Fibroblast of pulmonary artery (primary cell): ENCODE results near the gene ADORA2A.

Experiments
- DNase-seq: peaks from one replicate; pipeline ENCODE4 v3.0.0-alpha.2; 2010; ENCODE audit warnings: low read depth
- H3K4me3 ChIP-seq: replicated peaks from 2 replicates; pipeline ENCODE4 v1.5.1; 2011; ENCODE audit warnings: low read depth, mild to moderate bottlenecking, control low read depth, low read length, moderate library complexity
- TF ChIP-seq, protein P1 (sequence below): IDR thresholded peaks from 2 replicates; pipeline ENCODE4 v1.5.1; 2011; ENCODE audit warnings: mild to moderate bottlenecking, control low read depth, low read length, inconsistent platforms; ENCODE audit errors: missing control alignments

The ADORA2A gene

DNA sequence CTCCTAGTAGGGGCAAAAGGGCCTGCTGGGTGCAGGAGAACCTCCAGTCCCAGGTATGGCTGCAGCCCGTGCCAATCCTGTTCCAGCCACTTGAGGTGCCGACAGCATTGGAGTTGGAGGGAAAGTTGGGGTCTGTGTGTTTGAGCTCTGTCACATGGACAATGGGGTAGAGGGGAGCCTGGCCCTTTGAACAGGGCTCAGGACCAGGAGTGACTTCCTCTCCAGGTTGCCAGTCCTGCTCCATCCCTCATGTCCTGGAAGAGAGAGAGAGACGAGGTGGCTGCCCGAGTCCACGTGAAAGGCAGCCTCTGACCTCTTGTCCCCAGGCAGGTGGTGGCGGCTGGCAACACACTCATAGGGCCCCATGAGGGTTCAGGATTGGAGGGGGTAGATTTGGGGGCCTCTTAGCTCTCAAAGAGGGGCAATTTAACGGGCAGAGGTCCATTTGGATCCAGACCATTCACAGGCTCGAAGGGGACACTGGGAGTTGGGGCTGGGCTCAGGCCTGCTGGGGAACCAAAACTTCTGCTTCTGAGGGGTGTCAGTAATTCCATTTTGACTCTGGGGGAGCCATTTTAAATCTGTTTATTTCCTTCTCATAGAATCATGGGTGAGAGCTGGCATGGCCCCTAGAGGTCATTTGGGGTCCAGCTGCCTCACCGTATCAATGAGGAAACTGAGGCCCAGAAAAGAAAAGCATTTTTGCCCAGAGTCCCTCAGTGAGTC lies 4.1 kb downstream of the ADORA2A start:
- DNase-seq, result no peak
- TF ChIP-seq, protein P1, sequence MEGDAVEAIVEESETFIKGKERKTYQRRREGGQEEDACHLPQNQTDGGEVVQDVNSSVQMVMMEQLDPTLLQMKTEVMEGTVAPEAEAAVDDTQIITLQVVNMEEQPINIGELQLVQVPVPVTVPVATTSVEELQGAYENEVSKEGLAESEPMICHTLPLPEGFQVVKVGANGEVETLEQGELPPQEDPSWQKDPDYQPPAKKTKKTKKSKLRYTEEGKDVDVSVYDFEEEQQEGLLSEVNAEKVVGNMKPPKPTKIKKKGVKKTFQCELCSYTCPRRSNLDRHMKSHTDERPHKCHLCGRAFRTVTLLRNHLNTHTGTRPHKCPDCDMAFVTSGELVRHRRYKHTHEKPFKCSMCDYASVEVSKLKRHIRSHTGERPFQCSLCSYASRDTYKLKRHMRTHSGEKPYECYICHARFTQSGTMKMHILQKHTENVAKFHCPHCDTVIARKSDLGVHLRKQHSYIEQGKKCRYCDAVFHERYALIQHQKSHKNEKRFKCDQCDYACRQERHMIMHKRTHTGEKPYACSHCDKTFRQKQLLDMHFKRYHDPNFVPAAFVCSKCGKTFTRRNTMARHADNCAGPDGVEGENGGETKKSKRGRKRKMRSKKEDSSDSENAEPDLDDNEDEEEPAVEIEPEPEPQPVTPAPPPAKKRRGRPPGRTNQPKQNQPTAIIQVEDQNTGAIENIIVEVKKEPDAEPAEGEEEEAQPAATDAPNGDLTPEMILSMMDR, result no peak
- H3K4me3 ChIP-seq, result no peak overlapping the region

GRCh38 chr22:24432059-24432853 lies 4.9 kb downstream of the ADORA2A start:
- TF ChIP-seq, protein P1, result no peak
- no peak overlapping the region for H3K4me3 ChIP-seq
- DNase-seq, result peak; percentile 75

- TF ChIP-seq, protein P1, result no peak
- no peak overlapping the region for H3K4me3 ChIP-seq
- DNase-seq, result no peak
These were observed 5.8 kb downstream of the ADORA2A start for GRCh38 chr22:24433001-24433827.

- TF ChIP-seq, protein P1, result no peak
- DNase-seq, result peak; percentile 43
- no peak overlapping the region for H3K4me3 ChIP-seq
These were observed 6.5 kb downstream of the ADORA2A start for GRCh38 chr22:24433828-24434470.

- peak; percentile 69 for DNase-seq
- H3K4me3 ChIP-seq, result no peak overlapping the region
- TF ChIP-seq, protein P1, result no peak
These were observed 7.3 kb downstream of the ADORA2A start for GRCh38 chr22:24434471-24435322.

DNA sequence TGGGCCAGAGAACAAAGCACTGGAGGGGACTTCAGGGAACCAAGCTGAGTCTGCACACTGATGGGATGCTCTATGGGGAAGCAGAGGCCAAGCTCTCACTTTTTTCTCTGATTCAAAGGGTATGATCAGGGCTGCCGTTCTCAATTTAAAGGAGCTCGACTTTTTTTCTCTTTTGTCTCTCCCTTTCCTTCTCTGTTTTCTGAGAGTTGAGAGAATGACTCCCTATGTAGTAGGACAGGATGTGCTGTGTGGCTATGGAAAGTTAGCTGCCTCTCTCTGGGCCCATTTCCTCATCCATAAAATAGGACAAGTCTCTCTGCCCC lies 7.9 kb downstream of the ADORA2A start:
- TF ChIP-seq, protein P1, result no peak
- DNase-seq, result no peak
- no peak overlapping the region for H3K4me3 ChIP-seq
